Activated CD4-positive, CD25-positive, alpha-beta regulatory T cell treated with anti-CD3 and anti-CD28 coated beads, Interleukin-2, amount 50 U/mL, for 16 hours (primary cell): ENCODE results near the gene TRIM56.
"Not testable (repeated sequence)": the region's sequence is repeated elsewhere in the genome, so short reads cannot be mapped to it uniquely, and the experiment has no call there.

ENCODE experiments used
- DNase-seq: peaks from one replicate; pipeline ENCODE4 v3.0.0-alpha.2; 2020; ENCODE audit warnings: low read depth, low spot score

The TRIM56 gene

DNA sequence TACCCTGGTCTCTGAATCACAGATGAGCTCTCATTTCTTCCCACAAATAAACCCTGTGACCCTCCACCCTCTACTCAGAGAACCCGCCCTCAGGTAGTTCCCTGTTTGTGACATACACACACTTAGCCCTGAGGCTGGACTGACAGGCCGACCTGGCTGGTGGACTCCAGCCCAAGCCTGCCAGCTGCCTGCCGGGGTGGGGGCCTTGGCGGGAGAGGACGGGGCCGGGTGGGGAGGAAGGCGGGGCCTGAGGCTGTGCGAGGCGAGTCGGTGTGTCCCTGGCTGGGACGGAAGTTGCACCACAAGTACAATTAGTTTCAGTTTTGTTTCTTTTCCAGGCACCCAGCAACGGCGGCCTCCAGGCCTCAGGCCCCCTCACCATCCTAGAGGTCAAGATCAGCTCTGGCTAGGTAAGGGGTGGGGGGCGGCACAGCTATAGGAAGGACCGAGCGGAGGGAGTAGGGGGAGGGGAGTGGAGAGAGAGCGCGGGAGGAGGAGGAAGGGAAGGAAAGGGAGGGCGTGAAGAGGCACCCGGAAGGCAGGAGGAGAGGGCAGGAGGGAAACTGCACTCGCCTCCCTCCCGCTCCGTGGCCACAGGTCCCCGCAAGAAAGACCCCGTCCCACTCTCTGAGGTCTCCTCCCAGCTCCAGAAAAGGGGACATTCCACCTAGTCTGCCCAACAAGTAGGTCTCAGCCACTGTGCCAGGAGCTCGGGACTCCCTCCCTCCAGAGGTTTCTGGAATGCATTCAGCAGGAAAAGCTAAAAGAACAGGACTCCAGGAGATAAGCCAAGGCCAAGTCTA is at the start of gene TRIM56:
Gene TRIM56, plus strand, starts transcription at position 320 of the 803 bp plus-strand sequence. CDS start 1,832 bp downstream, outside the sequence.
- DNase-seq: peak; percentile 47

DNA sequence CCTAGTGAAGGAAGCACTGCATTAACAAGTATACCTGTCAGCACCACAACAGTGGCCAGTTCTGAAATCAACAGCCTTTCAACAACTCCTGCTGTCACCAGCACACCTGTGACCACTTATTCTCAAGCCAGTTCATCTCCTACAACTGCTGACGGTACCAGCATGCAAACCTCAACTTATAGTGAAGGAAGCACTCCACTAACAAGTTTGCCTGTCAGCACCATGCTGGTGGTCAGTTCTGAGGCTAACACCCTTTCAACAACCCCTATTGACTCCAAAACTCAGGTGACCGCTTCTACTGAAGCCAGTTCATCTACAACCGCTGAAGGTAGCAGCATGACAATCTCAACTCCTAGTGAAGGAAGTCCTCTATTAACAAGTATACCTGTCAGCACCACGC is 49.3 kb upstream of the TRIM56 start:
- DNase-seq: no peak

GRCh38 chr7:101041283-101041682 is 44.0 kb upstream of the TRIM56 start:
- DNase-seq: not testable (repeated sequence)

DNA sequence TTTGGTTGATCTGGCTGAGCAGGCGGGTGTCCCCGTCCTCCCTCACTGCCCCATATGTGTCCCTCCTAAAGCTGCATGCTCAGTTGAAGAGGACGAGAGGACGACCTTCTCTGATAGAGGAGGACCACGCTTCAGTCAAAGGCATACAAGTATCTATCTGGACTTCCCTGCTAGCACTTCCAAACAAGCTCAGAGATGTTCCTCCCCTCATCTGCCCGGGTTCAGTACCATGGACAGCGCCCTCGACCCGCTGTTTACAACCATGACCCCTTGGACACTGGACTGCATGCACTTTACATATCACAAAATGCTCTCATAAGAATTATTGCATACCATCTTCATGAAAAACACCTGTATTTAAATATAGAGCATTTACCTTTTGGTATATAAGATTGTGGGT is 26.9 kb upstream of the TRIM56 start:
- no peak for DNase-seq

DNA sequence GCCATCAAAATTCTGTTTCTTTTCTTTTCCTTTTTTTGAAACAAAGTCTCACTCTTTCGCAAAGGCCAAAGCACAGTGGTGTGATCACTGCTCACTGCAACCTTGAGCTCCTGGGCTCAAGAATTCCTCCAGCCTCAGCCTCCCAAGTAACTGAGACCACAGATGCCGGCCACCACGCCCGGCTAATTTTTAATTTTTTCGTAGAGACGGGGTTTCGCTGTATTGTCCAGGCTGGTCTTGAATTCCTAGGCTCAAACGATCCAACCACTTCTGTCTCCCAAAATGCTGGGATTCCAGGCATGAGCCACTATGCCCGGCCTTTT is 25.7 kb upstream of the TRIM56 start:
- no peak for DNase-seq

DNA sequence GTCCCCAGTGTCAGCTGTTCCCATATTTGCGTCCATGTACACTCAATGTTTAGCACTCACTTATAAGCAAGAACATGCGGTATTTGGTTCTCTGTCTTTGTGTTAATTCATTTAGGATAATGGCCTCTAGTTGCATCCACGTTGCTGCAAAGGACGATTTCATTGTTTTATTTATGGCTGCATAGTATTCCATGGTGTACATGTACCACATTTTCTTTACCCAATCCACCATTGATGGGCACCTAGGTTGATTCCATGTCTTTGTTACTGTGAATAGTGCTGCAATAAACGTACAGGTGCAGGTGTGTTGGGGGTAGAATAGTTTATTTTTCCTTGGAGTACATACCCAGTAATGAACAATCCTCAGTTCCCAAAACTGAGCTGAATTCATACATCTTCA is 24.3 kb upstream of the TRIM56 start:
- no peak for DNase-seq

- DNase-seq: not testable (repeated sequence)
Observed at GRCh38 chr7:101064176-101064550, 21.1 kb upstream of the TRIM56 start.

- DNase-seq: not testable (repeated sequence)
Observed at GRCh38 chr7:101065162-101065561, 20.1 kb upstream of the TRIM56 start.

DNA sequence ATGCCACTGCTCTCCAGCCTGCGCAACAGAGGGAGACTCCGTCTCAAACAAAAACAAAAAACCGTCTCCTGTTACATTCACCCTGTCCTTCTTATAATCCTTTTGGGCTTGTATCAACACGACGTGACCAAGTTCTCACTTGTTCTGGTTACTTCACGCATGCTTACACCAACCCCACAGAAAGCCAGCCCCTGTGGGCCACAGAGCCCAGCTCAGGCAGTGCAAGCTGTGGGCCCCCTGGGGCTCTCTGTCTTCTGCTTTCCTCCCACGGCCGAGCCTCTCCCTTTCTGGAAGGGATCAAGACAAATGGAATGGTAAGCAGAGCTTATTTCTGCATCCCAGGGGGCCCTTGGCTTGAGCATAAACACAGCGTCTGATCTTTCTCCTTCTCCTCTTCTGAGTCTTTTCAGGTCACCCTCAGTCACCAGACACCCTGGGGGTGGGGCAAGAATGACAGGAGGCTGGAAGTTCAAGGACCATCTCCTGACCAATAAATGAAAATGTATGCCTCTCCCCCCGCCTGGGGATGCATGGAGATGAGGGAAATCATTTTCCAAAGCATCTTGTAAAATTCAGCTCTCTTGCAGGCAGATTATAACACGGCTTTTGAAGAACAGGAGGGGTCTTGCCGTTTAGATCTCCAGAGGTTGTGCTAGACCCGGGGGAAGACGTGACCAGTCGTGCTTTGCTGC is 19.0 kb upstream of the TRIM56 start:
- no peak for DNase-seq

DNA sequence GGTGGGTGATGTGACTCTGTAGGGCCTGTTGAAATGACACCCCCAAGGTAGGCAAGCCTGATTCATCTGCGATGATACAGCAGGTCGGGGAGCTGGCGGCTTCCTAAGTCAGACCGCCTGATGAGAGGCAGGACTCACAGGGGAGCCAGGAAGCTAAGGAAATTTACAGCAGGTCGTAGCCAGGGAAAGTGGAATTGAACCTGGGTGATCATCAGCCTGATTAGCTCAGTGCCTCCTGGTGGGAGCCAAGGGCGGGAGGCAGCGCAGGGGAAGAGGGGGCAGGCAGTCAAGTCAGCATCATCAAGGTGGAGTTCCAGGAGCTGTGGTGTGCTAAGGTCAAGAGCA is 18.5 kb upstream of the TRIM56 start:
- no peak for DNase-seq

GRCh38 chr7:101068401-101068800 is 16.9 kb upstream of the TRIM56 start:
- no peak for DNase-seq

DNA sequence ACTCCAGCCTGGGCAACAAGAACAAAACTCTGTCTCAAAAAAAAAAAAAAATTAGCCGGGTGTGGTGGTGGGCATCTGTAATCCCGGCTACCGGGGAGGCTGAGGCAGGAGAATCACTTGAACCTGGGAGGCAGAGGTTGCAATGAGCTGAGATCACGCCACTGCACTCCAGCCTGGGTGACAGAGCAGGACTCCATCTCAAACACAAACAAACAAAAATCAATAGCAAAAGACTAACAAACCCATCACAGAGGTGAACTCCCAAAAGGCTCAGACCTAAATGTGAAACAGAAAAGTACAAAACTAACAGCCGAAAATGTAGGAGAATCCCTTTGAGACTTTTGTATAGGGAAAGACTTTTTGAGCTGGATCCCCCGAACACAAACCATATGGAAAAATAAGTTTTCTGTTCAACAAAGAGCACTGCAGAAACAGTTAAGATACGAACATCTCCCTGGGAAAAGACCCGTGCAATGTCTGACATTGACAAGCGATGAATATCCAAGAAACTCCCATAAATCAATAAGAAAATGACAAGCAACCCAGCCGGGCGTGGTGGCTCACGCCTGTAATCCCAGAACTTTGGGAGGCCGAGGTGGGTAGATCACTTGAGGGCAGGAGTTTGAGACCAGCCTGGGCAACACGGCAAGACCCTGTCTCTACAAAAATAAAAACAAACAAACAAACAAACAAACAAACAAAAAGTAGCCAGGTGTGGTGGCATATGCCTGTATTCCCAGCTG is 13.7 kb upstream of the TRIM56 start:
- DNase-seq: not testable (repeated sequence)

GRCh38 chr7:101075646-101076045 is 9.6 kb upstream of the TRIM56 start:
- DNase-seq: no peak

DNA sequence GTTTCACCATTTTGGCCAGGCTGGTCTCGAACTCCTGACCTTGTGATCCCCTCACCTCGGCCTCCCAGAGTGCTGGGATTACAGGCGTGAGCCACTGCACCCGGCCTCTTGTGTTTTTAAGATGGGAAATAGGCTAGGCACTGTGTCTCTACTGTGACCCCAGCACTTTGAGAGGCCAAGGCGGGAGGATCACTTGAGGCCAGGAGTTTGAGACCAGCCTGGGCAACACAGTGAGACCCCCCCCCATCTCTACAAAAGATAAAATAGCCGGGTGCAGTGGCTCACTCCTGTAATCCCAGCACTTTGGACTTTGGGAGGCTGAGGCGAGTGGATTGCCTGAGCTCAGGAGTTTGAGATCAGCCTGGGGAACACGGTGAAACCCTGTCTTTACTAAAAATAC is 9.1 kb upstream of the TRIM56 start:
- DNase-seq: not testable (repeated sequence)

- DNase-seq: peak; percentile 71
Observed at GRCh38 chr7:101077303-101078086, 7.8 kb upstream of the TRIM56 start.

- no peak for DNase-seq
Observed at GRCh38 chr7:101081432-101081831, 3.8 kb upstream of the TRIM56 start.

DNA sequence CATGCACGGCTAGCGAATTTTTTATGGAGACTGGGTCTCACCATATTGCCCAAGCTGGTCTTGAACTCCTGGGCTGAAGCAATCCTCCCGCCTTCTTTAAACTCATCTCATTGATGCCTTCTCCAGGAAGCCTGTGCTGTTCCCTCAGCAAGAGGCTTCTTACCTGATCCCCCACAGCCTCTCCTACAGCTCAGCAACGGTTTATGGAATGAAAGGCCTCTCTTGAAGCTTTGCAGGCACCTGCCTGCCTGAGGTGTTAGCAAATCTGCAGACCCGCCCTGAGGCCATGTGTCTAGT is 468 bp upstream of the TRIM56 start:
- DNase-seq: no peak

GRCh38 chr7:101087334-101088068 is 2.2 kb downstream of the TRIM56 start:
- DNase-seq: no peak

GRCh38 chr7:101088069-101088425 is 2.8 kb downstream of the TRIM56 start:
- DNase-seq: no peak

- DNase-seq: no peak
Observed at GRCh38 chr7:101088858-101089529, 3.7 kb downstream of the TRIM56 start.

- no peak for DNase-seq
Observed at GRCh38 chr7:101089876-101090275, 4.6 kb downstream of the TRIM56 start.
